D721Med (cell line): ENCODE data around the gene PKP4.

Experiments used
- DNase-seq: peaks from one replicate; pipeline ENCODE4 v3.0.0; 2011; ENCODE audit warnings: low spot score; ENCODE audit not compliant: insufficient read length
- FAIRE-seq: peaks from 2 replicates; lab custom pipeline; 2011; peaks lifted over from hg19 to GRCh38; lab: Jason Lieb, UNC
- TF ChIP-seq, protein P1 (sequence below): IDR thresholded peaks from 2 replicates; pipeline ENCODE4 v1.5.1; 2012; ENCODE audit warnings: mild to moderate bottlenecking, control low read depth; ENCODE audit not compliant: insufficient read depth; ENCODE audit errors: missing control alignments

The PKP4 gene

DNA sequence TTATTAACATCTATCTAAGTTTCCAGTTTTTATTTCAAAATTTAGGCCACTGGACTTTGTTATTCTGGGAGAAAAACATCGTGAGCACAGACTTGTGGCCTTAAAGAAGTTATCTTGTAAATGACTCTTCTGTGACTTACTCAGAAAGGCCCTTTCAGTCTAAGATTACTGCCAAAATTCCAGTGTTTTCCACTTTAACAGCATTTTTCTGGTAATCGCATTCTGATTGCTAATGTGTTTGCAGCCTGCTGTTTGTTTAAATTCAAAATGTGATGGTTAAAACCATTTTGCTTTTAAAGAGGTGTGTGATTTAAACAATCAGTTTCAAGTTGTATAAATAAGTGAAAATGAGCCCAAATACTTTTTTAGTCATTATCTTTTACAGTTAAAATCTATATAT is 201.6 kb downstream of the PKP4 start:
- FAIRE-seq (no peak), DNase-seq (no peak)
- TF ChIP-seq, protein P1, sequence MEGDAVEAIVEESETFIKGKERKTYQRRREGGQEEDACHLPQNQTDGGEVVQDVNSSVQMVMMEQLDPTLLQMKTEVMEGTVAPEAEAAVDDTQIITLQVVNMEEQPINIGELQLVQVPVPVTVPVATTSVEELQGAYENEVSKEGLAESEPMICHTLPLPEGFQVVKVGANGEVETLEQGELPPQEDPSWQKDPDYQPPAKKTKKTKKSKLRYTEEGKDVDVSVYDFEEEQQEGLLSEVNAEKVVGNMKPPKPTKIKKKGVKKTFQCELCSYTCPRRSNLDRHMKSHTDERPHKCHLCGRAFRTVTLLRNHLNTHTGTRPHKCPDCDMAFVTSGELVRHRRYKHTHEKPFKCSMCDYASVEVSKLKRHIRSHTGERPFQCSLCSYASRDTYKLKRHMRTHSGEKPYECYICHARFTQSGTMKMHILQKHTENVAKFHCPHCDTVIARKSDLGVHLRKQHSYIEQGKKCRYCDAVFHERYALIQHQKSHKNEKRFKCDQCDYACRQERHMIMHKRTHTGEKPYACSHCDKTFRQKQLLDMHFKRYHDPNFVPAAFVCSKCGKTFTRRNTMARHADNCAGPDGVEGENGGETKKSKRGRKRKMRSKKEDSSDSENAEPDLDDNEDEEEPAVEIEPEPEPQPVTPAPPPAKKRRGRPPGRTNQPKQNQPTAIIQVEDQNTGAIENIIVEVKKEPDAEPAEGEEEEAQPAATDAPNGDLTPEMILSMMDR = no peak

DNA sequence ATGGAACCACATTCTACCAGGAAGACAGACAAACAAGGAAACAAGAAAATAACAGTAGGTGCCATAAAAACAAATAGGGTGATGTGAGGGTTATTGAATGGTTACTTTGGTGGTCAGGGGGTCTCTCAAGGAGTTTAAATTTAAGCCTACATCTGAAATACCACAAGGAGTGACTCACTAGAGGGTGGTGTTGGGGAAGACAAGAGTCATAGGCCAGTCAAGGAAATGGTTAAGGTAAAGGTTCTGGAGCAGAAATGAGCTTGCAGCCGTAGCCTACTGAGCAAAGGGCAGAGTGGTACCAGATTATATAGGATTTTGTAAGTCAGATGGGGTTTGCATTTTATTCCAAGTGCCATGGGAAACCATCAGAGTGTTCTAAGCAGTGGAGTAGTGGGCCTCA is 202.7 kb downstream of the PKP4 start:
- FAIRE-seq = no peak
- TF ChIP-seq, protein P1 = no peak
- DNase-seq = no peak

DNA sequence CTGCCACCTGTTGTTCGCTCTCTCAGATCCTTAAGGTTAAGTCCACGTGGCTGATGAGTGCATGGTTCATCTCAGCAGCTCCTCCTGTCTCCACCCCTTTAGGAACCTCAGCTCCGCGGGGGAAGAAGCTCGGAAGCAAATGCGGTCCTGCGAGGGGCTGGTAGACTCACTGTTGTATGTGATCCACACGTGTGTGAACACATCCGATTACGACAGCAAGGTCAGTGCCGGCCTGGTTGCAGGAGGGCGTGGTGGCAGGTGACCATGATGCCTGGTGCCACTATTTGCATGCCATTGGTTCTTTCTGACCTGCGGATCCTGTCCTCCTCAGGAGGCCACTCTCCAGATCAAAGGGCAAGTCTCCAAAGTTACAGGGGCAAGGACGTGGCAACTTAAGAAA is 204.5 kb downstream of the PKP4 start:
- TF ChIP-seq, protein P1 = no peak
- DNase-seq = no peak
- FAIRE-seq = no peak

DNA sequence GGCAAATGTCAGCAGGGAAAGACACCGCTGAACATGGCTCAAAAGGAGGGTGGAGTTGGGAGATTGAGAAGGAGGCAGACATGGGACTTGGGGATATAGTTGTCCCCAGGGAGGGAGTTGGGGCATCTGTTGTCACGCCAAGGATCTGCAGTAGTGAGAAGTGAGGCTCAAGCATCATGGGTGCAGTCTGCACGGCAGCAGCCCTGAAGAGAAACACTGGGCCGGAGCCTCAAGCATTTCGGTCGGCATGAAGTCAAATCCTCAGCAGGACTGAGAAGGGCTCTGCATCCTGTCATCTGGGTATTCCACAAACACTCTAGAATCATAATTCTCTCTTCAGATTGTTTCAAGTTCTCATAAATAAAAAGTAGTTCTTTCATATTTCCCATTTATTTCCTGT is 205.7 kb downstream of the PKP4 start:
- TF ChIP-seq, protein P1 = no peak
- DNase-seq (no peak), FAIRE-seq (no peak)

DNA sequence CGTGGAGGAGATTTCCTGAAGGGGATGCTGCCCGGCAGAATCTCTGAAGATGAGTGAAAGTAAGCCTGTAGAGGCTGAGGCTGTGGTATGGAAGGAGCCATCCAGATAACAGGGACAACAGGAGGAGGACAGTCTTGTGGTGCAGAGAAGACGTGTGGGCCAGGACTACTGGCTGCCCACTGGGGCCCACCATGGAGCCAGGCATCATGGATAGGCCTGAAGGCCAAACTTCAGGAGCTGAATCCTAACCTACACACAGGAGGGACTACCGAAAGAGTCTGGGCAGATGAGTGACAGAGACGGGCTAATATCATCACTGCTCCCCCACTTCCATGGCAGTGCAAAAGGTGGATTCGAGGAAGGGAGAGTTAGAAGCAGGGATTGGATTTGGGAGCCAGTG is 207.0 kb downstream of the PKP4 start:
- TF ChIP-seq, protein P1 = no peak
- DNase-seq (no peak), FAIRE-seq (no peak)

DNA sequence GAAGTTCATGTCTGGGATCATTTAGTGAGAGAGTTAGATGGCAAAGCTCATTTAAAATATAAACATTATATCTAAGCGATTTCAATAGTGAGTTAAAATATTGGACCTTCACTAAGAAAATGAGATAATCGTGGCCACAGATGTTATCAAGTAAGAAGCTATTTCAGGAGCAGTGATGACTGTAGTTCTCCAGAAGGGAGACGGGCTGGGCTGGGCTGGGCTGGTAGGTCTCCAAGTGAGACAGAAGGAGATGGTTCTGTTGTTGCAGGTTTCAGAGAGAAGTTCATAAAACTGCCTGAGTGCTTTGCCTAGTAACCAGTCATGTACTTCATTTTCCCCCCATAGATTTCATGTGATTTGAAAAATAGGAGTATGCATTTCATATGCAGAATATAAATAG is 208.2 kb downstream of the PKP4 start:
- TF ChIP-seq, protein P1 = no peak
- FAIRE-seq (no peak), DNase-seq (no peak)

DNA sequence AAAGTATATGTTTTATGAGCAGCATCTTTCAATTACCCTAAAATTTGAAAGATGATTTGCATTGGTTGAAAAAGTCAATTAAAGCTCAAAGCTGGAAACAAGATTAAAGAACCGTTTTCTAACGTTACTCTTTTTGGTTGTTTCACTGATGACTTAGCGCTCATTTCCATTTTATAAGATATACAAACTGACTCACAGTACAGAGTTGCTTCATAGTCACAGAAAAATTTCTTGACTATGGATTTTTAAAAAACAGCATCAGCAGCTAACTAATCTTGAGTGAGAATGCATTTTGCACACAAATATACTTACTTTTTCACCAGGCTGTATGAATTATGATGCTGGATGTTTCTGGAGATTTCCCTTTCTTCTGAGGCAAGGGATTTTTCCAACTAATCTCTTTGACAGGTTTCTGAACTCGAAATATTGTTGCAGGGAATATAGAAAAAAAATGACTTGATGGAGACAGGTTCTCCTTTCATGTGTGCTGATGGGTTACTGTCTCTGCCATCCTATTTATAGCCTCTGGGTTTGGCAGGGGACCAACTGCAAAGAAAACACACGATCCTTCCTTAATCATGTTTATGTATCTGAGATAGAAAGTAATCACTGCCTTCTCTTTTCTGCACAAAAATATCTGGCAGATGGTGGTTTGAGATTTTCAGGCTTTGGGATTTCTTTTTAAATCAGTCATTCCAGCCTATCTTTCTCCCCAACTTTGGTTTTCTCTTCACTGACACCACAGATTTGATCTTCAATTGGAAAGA is 209.0 kb downstream of the PKP4 start:
- DNase-seq (no peak), FAIRE-seq (no peak)
- TF ChIP-seq, protein P1 = no peak
